Measurements from ENCODE around the gene ZNF281. TPM values are rescaled to one million over a fixed set of nuclear protein-coding genes. Genes with fewer than 3 reads are reported as not detected.
"Not testable (repeated sequence)": the region's sequence is repeated elsewhere in the genome, so short reads cannot be mapped to it uniquely, and the experiment has no call there.

Gene ZNF281, protein sequence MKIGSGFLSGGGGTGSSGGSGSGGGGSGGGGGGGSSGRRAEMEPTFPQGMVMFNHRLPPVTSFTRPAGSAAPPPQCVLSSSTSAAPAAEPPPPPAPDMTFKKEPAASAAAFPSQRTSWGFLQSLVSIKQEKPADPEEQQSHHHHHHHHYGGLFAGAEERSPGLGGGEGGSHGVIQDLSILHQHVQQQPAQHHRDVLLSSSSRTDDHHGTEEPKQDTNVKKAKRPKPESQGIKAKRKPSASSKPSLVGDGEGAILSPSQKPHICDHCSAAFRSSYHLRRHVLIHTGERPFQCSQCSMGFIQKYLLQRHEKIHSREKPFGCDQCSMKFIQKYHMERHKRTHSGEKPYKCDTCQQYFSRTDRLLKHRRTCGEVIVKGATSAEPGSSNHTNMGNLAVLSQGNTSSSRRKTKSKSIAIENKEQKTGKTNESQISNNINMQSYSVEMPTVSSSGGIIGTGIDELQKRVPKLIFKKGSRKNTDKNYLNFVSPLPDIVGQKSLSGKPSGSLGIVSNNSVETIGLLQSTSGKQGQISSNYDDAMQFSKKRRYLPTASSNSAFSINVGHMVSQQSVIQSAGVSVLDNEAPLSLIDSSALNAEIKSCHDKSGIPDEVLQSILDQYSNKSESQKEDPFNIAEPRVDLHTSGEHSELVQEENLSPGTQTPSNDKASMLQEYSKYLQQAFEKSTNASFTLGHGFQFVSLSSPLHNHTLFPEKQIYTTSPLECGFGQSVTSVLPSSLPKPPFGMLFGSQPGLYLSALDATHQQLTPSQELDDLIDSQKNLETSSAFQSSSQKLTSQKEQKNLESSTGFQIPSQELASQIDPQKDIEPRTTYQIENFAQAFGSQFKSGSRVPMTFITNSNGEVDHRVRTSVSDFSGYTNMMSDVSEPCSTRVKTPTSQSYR
- total RNA-seq, result 10 to 100 TPM; 17.9 to 18.5 TPM

GRCh38 chr1:200409761-200410565 lies at the start of gene ZNF281:
TSS of gene ZNF281 (minus strand) at chr1:200410036. CDS start at chr1:200409705, 331 bp downstream.
- CTCF ChIA-PET, result no interaction called here

GRCh38 chr1:200458780-200459179 lies 48.9 kb upstream of the ZNF281 start:
- CTCF ChIA-PET, result no interaction called here
- POLR2A ChIA-PET, result no interaction called here

More at GRCh38 chr1:200409761-200410565, at the start of gene ZNF281:
- POLR2A ChIA-PET, result no interaction called here

DNA sequence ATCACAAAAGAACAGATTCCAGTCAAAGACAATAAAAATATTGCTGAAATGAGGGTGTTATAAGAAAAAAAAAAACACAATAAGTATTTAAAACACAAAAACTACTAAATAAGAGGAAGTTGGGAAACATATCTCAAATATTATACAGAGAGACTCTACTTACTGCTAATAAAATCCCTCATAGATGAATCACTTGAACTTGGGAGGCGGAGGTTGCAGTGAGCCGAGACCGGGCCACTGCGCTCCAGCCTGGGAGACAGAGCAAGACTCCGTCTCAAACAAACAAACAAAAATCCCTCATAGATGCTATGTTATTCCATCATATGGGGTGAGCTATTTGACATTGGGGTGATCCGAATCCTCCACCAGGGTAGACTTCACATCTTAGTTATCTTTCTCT lies 48.0 kb upstream of the ZNF281 start:
- CTCF ChIA-PET, result interaction anchor here (0.9 kb wide), 1 partner anchor 178 kb away, joined by 3 read pairs; no protein-coding TSS in a partner anchor
- POLR2A ChIA-PET, result interaction anchor here (0.7 kb wide), 1 partner anchor 26 kb away, joined by 3 read pairs; no protein-coding TSS in a partner anchor

GRCh38 chr1:200454425-200454824 lies 44.6 kb upstream of the ZNF281 start:
- POLR2A ChIA-PET, result no interaction called here
- CTCF ChIA-PET, result interaction anchor here (1.3 kb wide), 1 partner anchor 16 kb away, joined by 3 read pairs; no protein-coding TSS in a partner anchor

DNA sequence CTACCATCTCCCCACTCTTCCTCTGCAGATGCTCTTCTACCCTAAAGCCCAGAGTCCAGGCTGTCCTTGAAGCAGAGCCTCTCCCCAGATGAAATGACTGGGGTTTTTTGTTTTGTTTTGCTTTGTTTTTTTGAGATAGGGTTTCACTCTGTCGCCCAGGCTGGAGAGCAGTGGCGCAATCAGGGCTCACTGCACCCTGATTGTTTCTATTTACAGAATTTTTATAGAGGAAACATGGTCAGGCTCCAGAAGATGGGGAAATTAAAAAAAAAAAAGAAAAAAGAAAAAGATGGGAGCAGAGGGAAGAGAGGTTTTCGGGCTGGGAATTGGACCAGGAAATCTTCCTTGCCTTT lies 43.7 kb upstream of the ZNF281 start:
- ChIA-PET CTCF (no interaction called here), POLR2A (no interaction called here)

- POLR2A ChIA-PET, result interaction anchor here (0.6 kb wide), 1 partner anchor 41 kb away, joined by 3 read pairs; no protein-coding TSS in a partner anchor
- CTCF ChIA-PET, result no interaction called here
These were observed 43.2 kb upstream of the ZNF281 start for GRCh38 chr1:200452850-200453552.

- ChIA-PET POLR2A (no interaction called here), CTCF (no interaction called here)
These were observed 38.4 kb upstream of the ZNF281 start for GRCh38 chr1:200448034-200448762.

GRCh38 chr1:200445213-200445612 lies 35.4 kb upstream of the ZNF281 start:
- ChIA-PET CTCF (no interaction called here), POLR2A (no interaction called here)

GRCh38 chr1:200444478-200444877 lies 34.6 kb upstream of the ZNF281 start:
- POLR2A ChIA-PET, result no interaction called here
- CTCF ChIA-PET, result no interaction called here

- POLR2A ChIA-PET, result no interaction called here
- CTCF ChIA-PET, result no interaction called here
These were observed 34.0 kb upstream of the ZNF281 start for GRCh38 chr1:200443860-200444259.

- POLR2A ChIA-PET, result no interaction called here
- CTCF ChIA-PET, result interaction anchor here (0.7 kb wide), 1 partner anchor 45 kb away, joined by 5 read pairs; no protein-coding TSS in a partner anchor
These were observed 32.8 kb upstream of the ZNF281 start for GRCh38 chr1:200442537-200443156.

DNA sequence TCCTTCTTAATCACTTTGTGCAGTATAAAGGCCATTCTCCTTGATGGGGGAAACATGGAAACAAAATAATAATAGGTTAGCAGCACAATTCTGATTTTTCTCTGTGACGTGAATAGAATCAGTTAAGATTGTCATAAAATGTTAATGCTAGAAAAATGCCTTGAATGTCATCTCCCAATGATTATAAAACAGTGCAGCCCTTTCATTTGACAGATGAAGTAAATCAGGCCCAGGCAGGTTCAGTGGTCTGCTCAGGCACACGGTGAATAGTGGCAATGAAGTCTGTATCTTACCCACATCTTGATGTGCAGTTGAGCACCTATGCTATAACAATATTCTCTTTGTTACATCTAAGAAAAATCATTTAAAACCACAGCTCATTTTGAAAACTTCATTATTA lies 32.2 kb upstream of the ZNF281 start:
- CTCF ChIA-PET, result no interaction called here
- POLR2A ChIA-PET, result no interaction called here

- ChIA-PET CTCF (no interaction called here), POLR2A (no interaction called here)
These were observed 29.1 kb upstream of the ZNF281 start for GRCh38 chr1:200438911-200439310.

DNA sequence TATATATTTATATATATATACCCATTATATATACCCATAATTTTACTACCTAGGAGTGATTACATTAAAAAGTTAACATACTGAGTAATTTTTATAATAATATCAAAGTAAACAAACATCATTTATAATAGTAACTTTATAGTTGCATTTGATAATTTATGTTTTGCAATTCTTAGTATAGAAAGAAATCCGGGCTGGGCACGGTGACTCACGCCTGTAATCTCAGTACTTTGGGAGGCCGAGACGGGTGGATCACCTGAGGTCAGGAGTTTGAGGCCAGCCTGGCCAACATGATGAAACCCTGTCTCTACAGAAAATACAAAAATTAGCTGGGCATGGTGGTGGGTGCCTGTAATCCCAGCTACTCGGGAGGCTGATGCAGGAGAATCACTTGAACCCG lies 28.6 kb upstream of the ZNF281 start:
- POLR2A ChIA-PET, CTCF ChIA-PET: not testable (repeated sequence)

GRCh38 chr1:200437556-200438203 lies 27.8 kb upstream of the ZNF281 start:
- ChIA-PET CTCF (interaction anchor here (0.6 kb wide), 1 partner anchor 70 kb away, joined by 4 read pairs; no protein-coding TSS in a partner anchor), POLR2A (interaction anchor here (0.6 kb wide), 1 partner anchor 13 kb away, joined by 3 read pairs; no protein-coding TSS in a partner anchor)

- POLR2A ChIA-PET, result no interaction called here
- CTCF ChIA-PET, result no interaction called here
These were observed 27.3 kb upstream of the ZNF281 start for GRCh38 chr1:200437088-200437487.

GRCh38 chr1:200436436-200436835 lies 26.6 kb upstream of the ZNF281 start:
- CTCF ChIA-PET, result no interaction called here
- POLR2A ChIA-PET, result no interaction called here
